ENCODE results near the gene RAB5B. TPM values are rescaled to one million over a fixed set of nuclear protein-coding genes. Genes with fewer than 3 reads are reported as not detected.

The RAB5B gene
- total RNA-seq, 1 donor from 2014 or later: 105 TPM

DNA sequence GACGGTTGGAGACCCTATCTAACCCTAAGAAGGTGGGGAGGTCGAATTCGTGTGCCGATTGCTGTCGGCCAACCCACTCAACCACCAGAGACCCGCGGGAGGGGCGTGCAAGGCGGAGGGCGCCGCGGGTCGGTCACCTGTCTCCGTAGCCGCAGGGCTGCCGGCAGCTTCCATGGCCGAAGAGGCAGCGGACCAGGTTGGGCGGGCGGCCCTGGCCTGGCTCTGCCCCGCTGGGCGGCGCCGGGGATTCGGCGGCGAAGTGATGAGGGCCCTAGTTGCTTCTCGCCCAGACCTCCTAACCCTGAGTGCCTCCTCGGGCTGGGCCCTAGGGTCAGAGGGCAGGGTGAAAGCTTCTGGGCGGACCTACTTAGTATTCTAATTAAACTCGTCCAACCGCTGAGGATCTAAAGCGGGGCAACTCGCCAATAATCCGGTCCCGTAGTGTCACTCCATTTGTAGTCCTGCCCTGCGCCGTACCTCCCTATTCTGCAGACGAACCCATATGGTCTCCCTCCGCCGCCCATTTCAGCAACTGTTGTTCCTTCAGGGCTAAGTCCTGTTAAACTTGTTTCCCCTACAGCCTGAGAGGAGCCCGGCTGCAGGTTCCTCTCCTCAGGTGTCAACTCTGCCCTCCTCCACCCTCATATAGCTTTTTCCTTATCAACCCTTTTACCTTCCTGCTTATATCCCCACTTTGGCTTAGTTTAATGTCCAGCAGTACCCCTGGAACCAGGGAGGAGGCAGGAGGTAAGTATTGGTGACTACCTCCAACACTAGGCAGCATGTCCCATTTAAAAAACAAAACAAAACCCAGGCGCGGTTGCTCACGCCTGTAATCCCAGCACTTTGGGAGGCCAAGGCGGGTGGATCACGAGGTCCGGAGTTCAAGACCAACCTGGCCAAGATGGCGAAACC is 46.0 kb upstream of the RAB5B start, which contains the start of gene PYM1:
PYM1 (minus strand) TSS at position 307 of the 915 bp plus-strand sequence; CDS start at position 174, 133 bp downstream.
- peak within 1 kb of the TSS; percentile 100 for H3K27ac Mint-ChIP-seq
- H3K4me1 Mint-ChIP-seq (ENCODE audit: unreplicated experiment): peaks cover 36% of the 10 kb centered on the region
- no peaks in the 10 kb centered on the region for H3K9me3 Mint-ChIP-seq
- peaks cover 7% of the 10 kb centered on the region for H3K36me3 Mint-ChIP-seq
- TF ChIP-seq, protein P1, sequence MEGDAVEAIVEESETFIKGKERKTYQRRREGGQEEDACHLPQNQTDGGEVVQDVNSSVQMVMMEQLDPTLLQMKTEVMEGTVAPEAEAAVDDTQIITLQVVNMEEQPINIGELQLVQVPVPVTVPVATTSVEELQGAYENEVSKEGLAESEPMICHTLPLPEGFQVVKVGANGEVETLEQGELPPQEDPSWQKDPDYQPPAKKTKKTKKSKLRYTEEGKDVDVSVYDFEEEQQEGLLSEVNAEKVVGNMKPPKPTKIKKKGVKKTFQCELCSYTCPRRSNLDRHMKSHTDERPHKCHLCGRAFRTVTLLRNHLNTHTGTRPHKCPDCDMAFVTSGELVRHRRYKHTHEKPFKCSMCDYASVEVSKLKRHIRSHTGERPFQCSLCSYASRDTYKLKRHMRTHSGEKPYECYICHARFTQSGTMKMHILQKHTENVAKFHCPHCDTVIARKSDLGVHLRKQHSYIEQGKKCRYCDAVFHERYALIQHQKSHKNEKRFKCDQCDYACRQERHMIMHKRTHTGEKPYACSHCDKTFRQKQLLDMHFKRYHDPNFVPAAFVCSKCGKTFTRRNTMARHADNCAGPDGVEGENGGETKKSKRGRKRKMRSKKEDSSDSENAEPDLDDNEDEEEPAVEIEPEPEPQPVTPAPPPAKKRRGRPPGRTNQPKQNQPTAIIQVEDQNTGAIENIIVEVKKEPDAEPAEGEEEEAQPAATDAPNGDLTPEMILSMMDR (conservative IDR thresholded peaks at IDR 0.05): no peak
- DNase-seq (ENCODE audit: extremely low spot score, unreplicated experiment): peak; percentile 75
- peak within 1 kb of the TSS; percentile 94 for H3K4me3 Mint-ChIP-seq
- H3K27me3 Mint-ChIP-seq: peaks cover 11% of the 10 kb centered on the region

DNA sequence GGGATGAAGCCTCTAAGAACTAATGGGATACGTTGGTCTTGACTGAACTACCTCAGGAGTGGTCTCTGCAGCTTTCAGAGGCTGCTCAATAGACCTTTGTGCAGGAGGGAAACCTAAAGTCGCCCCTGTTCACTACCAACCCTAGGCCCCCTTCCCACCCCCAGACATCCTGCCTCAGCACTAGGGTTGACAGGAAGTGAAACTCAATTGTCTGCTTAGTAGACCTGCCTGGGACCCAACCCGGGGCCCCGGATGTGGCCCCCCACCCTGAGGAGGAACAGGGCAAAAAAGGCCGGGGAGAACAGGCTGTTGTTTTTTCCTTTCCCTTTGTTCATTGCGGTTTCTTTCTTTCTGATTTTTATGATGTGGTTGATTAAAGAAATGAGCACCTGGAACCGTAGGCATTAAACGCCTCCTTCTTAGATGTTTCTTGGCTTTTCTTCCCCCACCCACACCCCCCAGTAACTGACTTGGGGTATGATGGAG is 44.5 kb upstream of the RAB5B start:
- H3K27me3 Mint-ChIP-seq: peaks cover 23% of the 10 kb centered on the region
- TF ChIP-seq, protein P1 (conservative IDR thresholded peaks at IDR 0.05): no peak
- peak overlapping the region; percentile 97 for H3K27ac Mint-ChIP-seq
- H3K4me3 Mint-ChIP-seq: peak overlapping the region; percentile 79
- peaks cover 33% of the 10 kb centered on the region for H3K4me1 Mint-ChIP-seq (ENCODE audit: unreplicated experiment)
- H3K9me3 Mint-ChIP-seq: no peaks in the 10 kb centered on the region
- DNase-seq (ENCODE audit: extremely low spot score, unreplicated experiment): no peak
- peaks cover 7% of the 10 kb centered on the region for H3K36me3 Mint-ChIP-seq

DNA sequence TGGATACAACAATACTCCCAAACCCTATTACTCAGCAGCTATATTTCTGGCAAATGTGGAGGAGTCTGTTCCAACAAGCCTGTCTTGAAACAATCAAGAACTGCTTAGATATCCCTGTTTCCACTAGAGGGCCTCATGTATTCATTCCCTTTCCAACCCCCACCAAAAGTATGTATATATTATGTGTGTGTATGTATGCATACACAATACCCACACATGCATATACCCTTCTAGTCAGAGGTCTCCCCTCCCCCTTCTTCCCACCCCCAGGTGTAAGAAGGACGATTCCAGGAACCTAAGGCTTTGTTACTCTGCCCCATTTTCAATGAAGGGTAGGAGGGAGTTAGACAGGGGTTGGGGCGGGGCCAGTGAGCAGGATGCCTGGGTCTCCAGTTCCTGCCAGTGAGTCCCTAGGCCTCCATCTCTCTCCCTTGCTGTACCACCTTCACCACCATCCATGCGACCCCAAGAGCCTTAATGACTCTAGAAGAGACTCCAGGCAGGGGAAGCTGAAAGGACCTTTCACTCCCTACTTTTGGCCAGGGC is 43.0 kb upstream of the RAB5B start, which contains the start of gene DGKA:
DGKA (plus strand) TSS at position 392 of the 546 bp plus-strand sequence. CDS start 5,342 bp downstream, outside the sequence.
- DNase-seq (ENCODE audit: extremely low spot score, unreplicated experiment): no peak
- Mint-ChIP-seq H3K4me1 (ENCODE audit: unreplicated experiment) (peaks cover 22% of the 10 kb centered on the region), H3K27ac (peak within 1 kb of the TSS; percentile 97), H3K9me3 (no peaks in the 10 kb centered on the region), H3K27me3 (peaks cover 35% of the 10 kb centered on the region), H3K4me3 (peak within 1 kb of the TSS; percentile 97), H3K36me3 (peaks cover 4% of the 10 kb centered on the region)
- TF ChIP-seq, protein P1 (conservative IDR thresholded peaks at IDR 0.05): peak; percentile 76

DNA sequence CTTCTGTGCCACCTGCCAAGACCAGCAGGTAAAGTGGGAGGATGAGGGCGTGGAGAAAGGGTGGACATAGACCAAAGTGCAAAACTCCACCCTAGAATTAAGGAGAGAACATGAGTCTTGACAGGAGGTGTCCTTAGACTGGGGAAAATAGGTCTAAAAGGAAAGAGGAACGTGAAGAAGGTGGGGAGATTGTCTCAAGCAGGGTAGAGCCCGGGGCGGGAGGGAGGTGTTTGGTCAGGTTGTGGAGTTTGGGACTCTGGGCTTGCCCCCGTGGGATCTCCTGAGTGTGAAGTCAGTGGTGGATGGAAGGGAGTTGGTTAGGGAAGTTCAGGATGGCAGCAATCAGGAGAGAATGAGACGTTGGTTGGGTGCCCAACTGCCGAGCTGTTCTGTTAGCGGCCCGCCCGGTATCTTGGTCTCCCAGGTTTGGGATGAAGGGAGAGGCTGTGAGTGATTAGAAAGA is 42.5 kb upstream of the RAB5B start:
- Mint-ChIP-seq H3K4me3 (peak overlapping the region; percentile 97), H3K27ac (peak overlapping the region; percentile 97), H3K9me3 (no peaks in the 10 kb centered on the region), H3K27me3 (peaks cover 38% of the 10 kb centered on the region), H3K36me3 (peaks cover 4% of the 10 kb centered on the region), H3K4me1 (ENCODE audit: unreplicated experiment) (peaks cover 22% of the 10 kb centered on the region)
- TF ChIP-seq, protein P1 (conservative IDR thresholded peaks at IDR 0.05): no peak
- no peak for DNase-seq (ENCODE audit: extremely low spot score, unreplicated experiment)

DNA sequence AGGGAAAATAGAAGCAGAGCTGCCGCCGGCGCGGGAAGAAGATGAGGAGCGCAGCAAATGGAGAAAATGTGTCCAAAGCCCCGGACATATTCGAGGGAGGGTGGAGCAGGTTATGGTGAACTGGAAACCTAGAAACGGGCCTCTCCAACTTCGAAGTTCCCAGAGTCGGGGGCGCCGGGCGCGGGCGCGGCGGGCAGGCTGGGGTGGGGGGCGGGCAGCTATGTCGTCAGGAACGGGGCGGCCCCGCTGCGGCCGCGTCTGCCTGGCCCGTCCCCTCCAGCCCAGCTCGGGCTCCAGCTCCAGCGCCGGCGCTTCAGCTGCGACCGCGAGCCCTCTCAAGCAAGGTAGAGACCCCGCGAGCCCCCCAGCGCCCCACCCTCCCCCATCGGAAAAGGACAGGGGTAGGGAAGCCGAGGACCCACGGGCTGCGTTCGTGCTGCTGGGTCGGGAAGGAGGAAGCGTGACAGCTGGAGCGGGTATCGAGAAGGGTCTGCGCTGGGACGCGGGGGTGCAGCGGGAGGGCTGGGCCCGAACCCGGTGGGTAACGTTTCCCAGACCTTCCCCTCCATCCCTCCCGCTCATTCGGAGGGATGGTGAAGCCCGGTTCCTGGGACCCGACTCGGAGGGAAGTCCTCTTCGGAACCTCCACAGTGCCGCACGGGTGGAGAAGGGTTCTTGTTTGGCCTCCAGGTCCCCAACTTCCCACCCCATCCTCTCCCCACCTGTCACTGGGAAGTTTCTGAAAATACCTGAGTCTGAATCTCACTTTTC is 41.9 kb upstream of the RAB5B start:
- Mint-ChIP-seq H3K36me3 (peaks cover 4% of the 10 kb centered on the region), H3K4me1 (ENCODE audit: unreplicated experiment) (peaks cover 22% of the 10 kb centered on the region), H3K27me3 (peaks cover 40% of the 10 kb centered on the region), H3K9me3 (no peaks in the 10 kb centered on the region), H3K27ac (peak overlapping the region; percentile 97), H3K4me3 (peak overlapping the region; percentile 97)
- DNase-seq (ENCODE audit: extremely low spot score, unreplicated experiment): no peak
- TF ChIP-seq, protein P1 (conservative IDR thresholded peaks at IDR 0.05): no peak

All from type B pancreatic cell (in vitro differentiated cells).